Body of pancreas (tissue), 4 donors: ENCODE results near the gene M1AP. TPM values are rescaled to one million over a fixed set of nuclear protein-coding genes. Genes with fewer than 3 reads are reported as not detected.
A peak's percentile ranks its signal among the peaks of the same experiment; 100 is the strongest.
"Not testable (repeated sequence)": the region's sequence is repeated elsewhere in the genome, so short reads cannot be mapped to it uniquely, and the experiment has no call there.

Experiments
- ATAC-seq: fragments of 150-250 bp; one replicate; pipeline ENCODE4 v1.9.1; 2016
- DNase-seq, 4 donors: peaks; one replicate each; pipeline ENCODE4 v3.0.0-alpha.2; 2019
- H3K27ac ChIP-seq, 4 donors: fragments of 200-600 bp; sonication (generic); 1 replicate in 3 of 4; 2 replicates in 1 of 4; pipeline versions ENCODE4 v1.5.1 to v1.6.1; 2016 to 2019; ENCODE audit warnings: mild to moderate bottlenecking in 1 of 4, mixed read lengths in 1 of 4, moderate library complexity in 1 of 4
- H3K27me3 ChIP-seq, 2 donors: fragments of 200-600 bp; sonication (generic); one replicate each; pipeline ENCODE4 v1.6.0; 2016; ENCODE audit warnings: mild to moderate bottlenecking in 1 of 2
- H3K36me3 ChIP-seq, 2 donors: fragments of 200-600 bp; sonication (generic); replicated peaks in 1 of 2; 2 replicates each; pipeline ENCODE4 v1.5.1; 2016; ENCODE audit warnings: low read depth in 2 of 2; ENCODE audit not compliant: insufficient read depth in 1 of 2
- H3K4me1 ChIP-seq: fragments of 200-600 bp; sonication (generic); one replicate; pipeline ENCODE4 v1.6.0; 2016
- H3K4me3 ChIP-seq, 2 donors: fragments of 200-600 bp; sonication (generic); 1 replicate in 1 of 2; 2 replicates in 1 of 2; pipeline ENCODE4 v1.5.1; 2016 to 2019
- H3K9me3 ChIP-seq, 3 donors: fragments of 200-600 bp; sonication (generic); 1 replicate in 2 of 3; 2 replicates in 1 of 3; pipeline ENCODE4 v1.5.1; 2016
- POLR2A ChIP-seq, 3 donors: fragments of 450-650 bp; IDR thresholded peaks; one replicate each; pipeline ENCODE4 v1.6.1; 2016; ENCODE audit warnings: antibody characterized with exemption in 3 of 3, mild to moderate bottlenecking in 2 of 3
- WGBS, 2 donors: methylation state at CpG; one replicate each; pipeline ENCODE4 v1.1.5; 2017; 5-methylcytosine and 5-hydroxymethylcytosine counted together
- intact Hi-C: fragments of 100-400 bp; cut with DNase I; formaldehyde crosslinking; loops from one replicate; pipeline ENCODE4 v1.15.1; 2023
- total RNA-seq, 2 donors: library from RNA; depleted of rRNA; stranded (reverse); fragments of >200 nt; gene quantifications; one replicate each; pipeline ENCODE4 v1.1.0, GENCODE V29; 2016
- TF ChIP-seq, protein P1 (sequence below), 7 experiments: fragments of 450-650 bp in 4 of 7; fragments of 200-600 bp in 3 of 7; sonication (generic) in 3 of 7; IDR thresholded peaks; one replicate each; pipeline ENCODE4 v1.5.1; 2016 to 2019; ENCODE audit warnings: antibody characterized with exemption in 7 of 7

The M1AP gene
- total RNA-seq, 2 donors from 2014 or later = not detected

DNA sequence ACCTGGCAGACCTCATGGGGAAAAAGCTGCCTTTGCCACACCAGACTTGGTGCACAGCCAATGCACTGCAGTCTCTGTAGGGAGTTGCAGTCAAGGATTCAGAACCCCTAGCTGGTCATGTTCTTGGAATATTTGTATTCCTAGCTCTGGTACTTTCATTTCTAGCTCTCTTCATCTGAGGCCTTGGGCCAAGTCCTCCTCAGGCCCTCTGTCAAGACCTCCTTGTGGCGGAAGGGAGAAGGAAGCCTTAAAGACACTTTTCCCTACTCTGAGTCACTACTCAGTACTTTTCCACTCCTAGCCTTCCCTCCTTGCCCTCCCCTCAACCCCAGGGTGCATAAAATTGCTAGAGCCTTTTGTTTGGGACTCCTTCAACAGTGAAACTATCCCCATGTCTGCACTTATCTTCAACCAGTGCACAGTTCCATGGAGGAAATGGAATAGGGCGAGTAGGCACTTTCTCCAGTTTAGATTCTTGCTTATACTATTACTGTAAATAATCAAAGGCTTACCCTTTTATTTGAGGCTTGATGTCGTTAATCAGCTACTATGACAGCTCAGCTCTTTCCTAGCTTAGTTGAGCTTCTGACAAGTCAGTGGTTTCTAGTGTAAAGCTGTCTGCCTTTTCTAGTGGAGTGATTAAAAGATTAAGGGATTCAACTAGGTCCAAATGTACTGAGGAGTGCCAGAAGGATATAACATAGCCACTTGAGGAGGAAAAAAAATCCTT, 15.8 kb downstream of the M1AP start:
- DNase-seq (peak in 2 of 4 donors; percentile 48 to 49), ATAC-seq (no peak)
- 73 to 81% methylated on average over 3 of the region's 3 CpGs for WGBS, 2 donors
- Histone ChIP-seq H3K4me3 (no peak overlapping the region), H3K27me3 (no peaks in the 10 kb centered on the region), H3K9me3 (no peaks in the 10 kb centered on the region), H3K4me1 (no peaks in the 10 kb centered on the region), H3K27ac (no peak overlapping the region), H3K36me3 (no peaks in the 10 kb centered on the region)
- TF ChIP-seq, protein P1, sequence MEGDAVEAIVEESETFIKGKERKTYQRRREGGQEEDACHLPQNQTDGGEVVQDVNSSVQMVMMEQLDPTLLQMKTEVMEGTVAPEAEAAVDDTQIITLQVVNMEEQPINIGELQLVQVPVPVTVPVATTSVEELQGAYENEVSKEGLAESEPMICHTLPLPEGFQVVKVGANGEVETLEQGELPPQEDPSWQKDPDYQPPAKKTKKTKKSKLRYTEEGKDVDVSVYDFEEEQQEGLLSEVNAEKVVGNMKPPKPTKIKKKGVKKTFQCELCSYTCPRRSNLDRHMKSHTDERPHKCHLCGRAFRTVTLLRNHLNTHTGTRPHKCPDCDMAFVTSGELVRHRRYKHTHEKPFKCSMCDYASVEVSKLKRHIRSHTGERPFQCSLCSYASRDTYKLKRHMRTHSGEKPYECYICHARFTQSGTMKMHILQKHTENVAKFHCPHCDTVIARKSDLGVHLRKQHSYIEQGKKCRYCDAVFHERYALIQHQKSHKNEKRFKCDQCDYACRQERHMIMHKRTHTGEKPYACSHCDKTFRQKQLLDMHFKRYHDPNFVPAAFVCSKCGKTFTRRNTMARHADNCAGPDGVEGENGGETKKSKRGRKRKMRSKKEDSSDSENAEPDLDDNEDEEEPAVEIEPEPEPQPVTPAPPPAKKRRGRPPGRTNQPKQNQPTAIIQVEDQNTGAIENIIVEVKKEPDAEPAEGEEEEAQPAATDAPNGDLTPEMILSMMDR (IDR thresholded peaks at IDR 0.05) = no peak
- TF ChIP-seq POLR2A (IDR thresholded peaks at IDR 0.05) = no peak
- intact Hi-C loops = no loop called here

DNA sequence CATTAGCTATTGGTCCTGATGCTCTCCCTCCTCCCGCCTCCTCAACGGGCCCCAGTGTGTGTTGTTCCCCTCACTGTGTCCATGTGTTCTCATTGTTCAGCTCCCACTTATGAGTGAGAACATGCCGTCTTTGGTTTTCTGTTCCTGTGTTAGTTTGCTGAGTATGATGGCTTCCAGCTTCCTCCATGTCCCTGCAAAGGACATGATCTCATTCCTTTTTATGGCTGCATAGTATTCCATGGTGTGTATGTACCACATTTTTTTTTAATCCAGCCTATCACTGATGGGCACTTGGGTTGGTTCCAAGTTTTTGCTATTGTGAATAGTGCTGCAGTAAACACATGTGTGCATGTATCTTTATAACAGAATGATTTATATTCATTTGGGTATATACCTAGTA, 17.7 kb downstream of the M1AP start:
- H3K27ac ChIP-seq, H3K9me3 ChIP-seq, H3K27me3 ChIP-seq, intact Hi-C loops, H3K4me3 ChIP-seq, H3K4me1 ChIP-seq, ATAC-seq, DNase-seq, H3K36me3 ChIP-seq: not testable (repeated sequence)
- 89 to 91% methylated on average over 3 of the region's 3 CpGs for WGBS, 2 donors

DNA sequence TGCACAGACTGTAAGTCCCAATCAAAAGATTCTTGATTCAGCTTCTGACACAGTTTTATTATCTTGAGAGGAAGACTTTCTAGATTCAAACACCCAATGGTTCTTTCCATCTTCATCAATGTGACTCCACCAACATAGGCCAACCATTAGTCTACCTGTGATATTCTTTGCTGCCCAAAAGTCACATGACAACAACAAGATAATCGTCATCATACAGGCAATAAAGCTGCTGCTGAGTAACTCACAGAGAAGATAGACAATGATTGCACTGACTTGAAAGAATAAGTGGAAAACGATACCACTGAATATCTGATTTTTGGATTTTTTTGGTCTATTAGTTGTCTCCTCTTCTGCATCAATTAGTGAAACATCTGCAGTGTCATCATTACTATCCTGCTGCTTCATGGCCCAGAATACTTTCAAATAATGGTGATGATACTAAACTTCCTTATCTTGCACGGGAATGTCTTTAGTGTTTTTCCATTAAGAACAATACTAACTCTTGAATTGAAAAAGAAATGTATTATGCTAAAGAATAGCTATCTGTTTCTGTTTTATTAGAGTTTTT, 19.5 kb downstream of the M1AP start:
- intact Hi-C loops = no loop called here

DNA sequence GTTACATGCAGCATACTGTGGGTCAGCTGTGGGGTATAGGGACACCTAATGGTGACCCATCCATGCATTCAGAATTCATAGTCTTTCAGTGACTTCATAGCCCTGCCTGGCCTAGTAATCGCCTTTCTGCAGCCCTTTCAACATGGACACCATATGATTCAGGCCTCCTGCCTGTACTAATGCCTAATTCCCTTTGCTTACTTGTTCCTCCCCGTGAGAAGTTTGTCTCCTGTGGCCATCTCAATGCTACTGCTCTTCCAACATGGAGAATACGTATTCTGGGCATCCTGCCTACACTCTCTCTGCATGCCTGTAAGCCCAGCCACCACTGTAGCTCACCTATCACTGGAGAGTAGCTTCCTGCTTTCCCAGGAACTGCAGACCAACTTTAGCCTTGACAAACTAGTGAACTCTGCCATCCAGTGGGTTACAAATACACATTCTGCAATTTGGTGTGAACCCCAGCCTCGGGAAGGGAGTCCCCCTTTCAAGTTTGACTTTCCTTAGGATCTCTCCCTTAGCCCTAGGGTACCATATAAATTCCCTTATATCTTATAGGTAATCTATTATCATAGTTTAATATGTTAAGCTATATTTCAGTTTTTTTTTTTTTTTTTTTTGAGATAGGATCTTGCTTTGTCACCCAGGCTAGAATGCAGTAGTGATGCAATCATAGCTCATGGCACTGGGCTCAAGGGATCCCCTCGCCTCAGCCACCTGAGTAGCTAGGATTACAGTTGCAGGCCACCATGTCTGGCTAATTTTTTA, 22.3 kb downstream of the M1AP start:
- TF ChIP-seq, protein P1 (IDR thresholded peaks at IDR 0.05) = no peak
- TF ChIP-seq POLR2A (IDR thresholded peaks at IDR 0.05) = no peak
- no peak for DNase-seq
- 76 to 85% methylated on average over 5 of the region's 5 CpGs for WGBS, 2 donors
- intact Hi-C loops = no loop called here
- no peaks in the 10 kb centered on the region for H3K4me1 ChIP-seq
- H3K36me3 ChIP-seq = no peaks in the 10 kb centered on the region
- no peak overlapping the region for H3K4me3 ChIP-seq
- no peak for ATAC-seq
- no peaks in the 10 kb centered on the region for H3K9me3 ChIP-seq
- no peaks in the 10 kb centered on the region for H3K27me3 ChIP-seq
- no peak overlapping the region for H3K27ac ChIP-seq

More for the DNA sequence above, 19.5 kb downstream of the M1AP start:
- ATAC-seq (no peak), DNase-seq (no peak)
- H3K27ac ChIP-seq = no peak overlapping the region
- WGBS, 2 donors = 52 to 74% methylated on average over 3 of the region's 3 CpGs
- H3K4me1 ChIP-seq = no peaks in the 10 kb centered on the region
- no peaks in the 10 kb centered on the region for H3K36me3 ChIP-seq
- no peaks in the 10 kb centered on the region for H3K9me3 ChIP-seq
- H3K27me3 ChIP-seq = no peaks in the 10 kb centered on the region
- TF ChIP-seq POLR2A (IDR thresholded peaks at IDR 0.05) = no peak
- TF ChIP-seq, protein P1 (IDR thresholded peaks at IDR 0.05) = no peak
- no peak overlapping the region for H3K4me3 ChIP-seq

DNA sequence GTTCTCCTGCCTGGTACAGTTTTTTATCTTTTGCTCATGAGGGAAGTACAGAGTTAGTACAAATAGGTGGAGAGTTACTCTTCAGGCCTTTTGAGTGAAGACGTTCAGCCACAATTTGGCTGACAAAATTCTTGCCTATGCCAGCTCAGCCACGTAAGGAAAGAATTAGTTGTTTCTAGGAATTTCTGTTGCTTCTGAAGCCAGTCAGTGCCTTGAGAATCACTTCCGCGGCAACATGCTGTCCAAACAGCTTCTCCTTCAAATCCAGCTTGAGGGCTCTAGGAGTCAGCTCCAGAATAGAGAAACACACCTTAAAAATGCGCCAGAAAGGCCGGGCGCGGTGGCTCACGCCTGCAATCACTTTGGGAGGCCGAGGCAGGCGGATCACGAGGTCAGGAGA, 27.5 kb downstream of the M1AP start:
- whole genome bisulfite sequencing, 2 donors = 88 to 90% methylated on average over 12 of the region's 12 CpGs
- ATAC-seq = no peak
- Histone ChIP-seq H3K4me3 (no peak overlapping the region), H3K36me3 (no peaks in the 10 kb centered on the region), H3K4me1 (no peaks in the 10 kb centered on the region), H3K9me3 (no peaks in the 10 kb centered on the region), H3K27me3 (no peaks in the 10 kb centered on the region), H3K27ac (no peak overlapping the region)
- TF ChIP-seq, protein P1 (IDR thresholded peaks at IDR 0.05) = no peak
- no peak for TF ChIP-seq POLR2A (IDR thresholded peaks at IDR 0.05)
- DNase-seq = no peak
- intact Hi-C loops = no loop called here
